ENCODE measurements around the gene SLC43A1. TPM values are rescaled to one million over a fixed set of nuclear protein-coding genes. Genes with fewer than 3 reads are reported as not detected.

The SLC43A1 gene
- polyA plus RNA-seq, 1 of the 3 experiments (the other 2 are of a cell fraction), result 4.4 TPM

DNA sequence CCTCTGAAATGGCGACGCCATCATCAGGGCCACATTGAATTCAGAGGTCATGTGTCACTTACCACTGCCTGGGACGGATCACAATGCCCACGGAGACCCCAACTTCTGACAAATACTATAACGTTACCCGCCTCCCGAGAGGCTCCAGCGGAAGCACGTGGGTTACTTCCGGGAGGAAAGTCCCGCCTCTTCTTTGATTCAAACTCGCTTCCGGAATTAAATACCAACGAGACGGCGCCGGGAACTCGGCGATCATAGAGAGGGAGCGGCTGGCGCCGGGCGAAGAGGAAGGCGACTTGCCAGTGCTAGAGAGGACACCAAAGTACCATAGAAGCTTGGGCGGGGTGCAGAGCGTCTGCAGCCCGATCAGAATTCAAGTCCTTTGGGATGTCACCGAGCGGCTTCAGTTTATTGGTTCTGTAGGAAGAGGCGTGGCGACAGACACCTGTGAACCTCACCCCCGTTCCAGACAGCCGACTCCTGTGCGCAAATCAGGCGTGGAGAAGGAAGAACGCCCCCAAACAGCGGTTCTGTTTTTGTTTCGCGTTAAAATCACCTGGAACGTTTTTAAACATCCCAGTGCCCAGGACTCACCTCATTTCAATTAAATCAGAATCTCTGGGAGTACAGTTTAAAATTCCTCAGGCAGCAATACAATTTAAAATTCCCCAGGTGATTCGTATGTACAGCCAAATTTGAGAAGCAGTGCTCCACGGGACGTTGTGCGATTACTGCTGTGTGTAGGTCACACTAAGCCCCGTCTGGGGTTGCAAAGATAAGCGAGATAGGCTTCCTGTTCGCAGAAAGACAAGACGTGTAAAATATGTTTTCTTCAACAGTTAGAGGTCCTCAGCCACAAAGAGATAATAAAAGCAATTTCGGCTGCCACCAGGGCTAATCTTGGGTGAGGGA is 15.3 kb upstream of the SLC43A1 start, which contains the start of gene TIMM10 (continued):
- TF ChIP-seq FOXJ3 (CRISPR knock-in tag; IDR thresholded peaks at IDR 0.05) (no peak), TCF12 (IDR thresholded peaks at IDR 0.05) (peak; percentile 42; the same call in 1 of the 2 replicates), FOXM1 (IDR thresholded peaks at IDR 0.05; ENCODE audit: low read depth) (no peak), NRF1 (IDR thresholded peaks at IDR 0.05; ENCODE audit: low read depth, low read length) (no peak), GABPA (IDR thresholded peaks at IDR 0.05; ENCODE audit: low read depth) (peak; percentile 93)
- TF ChIP-seq, protein P1, sequence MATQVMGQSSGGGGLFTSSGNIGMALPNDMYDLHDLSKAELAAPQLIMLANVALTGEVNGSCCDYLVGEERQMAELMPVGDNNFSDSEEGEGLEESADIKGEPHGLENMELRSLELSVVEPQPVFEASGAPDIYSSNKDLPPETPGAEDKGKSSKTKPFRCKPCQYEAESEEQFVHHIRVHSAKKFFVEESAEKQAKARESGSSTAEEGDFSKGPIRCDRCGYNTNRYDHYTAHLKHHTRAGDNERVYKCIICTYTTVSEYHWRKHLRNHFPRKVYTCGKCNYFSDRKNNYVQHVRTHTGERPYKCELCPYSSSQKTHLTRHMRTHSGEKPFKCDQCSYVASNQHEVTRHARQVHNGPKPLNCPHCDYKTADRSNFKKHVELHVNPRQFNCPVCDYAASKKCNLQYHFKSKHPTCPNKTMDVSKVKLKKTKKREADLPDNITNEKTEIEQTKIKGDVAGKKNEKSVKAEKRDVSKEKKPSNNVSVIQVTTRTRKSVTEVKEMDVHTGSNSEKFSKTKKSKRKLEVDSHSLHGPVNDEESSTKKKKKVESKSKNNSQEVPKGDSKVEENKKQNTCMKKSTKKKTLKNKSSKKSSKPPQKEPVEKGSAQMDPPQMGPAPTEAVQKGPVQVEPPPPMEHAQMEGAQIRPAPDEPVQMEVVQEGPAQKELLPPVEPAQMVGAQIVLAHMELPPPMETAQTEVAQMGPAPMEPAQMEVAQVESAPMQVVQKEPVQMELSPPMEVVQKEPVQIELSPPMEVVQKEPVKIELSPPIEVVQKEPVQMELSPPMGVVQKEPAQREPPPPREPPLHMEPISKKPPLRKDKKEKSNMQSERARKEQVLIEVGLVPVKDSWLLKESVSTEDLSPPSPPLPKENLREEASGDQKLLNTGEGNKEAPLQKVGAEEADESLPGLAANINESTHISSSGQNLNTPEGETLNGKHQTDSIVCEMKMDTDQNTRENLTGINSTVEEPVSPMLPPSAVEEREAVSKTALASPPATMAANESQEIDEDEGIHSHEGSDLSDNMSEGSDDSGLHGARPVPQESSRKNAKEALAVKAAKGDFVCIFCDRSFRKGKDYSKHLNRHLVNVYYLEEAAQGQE (IDR thresholded peaks at IDR 0.05; ENCODE audit: low read depth, low read length), result no peak
- TF ChIP-seq, protein P2, sequence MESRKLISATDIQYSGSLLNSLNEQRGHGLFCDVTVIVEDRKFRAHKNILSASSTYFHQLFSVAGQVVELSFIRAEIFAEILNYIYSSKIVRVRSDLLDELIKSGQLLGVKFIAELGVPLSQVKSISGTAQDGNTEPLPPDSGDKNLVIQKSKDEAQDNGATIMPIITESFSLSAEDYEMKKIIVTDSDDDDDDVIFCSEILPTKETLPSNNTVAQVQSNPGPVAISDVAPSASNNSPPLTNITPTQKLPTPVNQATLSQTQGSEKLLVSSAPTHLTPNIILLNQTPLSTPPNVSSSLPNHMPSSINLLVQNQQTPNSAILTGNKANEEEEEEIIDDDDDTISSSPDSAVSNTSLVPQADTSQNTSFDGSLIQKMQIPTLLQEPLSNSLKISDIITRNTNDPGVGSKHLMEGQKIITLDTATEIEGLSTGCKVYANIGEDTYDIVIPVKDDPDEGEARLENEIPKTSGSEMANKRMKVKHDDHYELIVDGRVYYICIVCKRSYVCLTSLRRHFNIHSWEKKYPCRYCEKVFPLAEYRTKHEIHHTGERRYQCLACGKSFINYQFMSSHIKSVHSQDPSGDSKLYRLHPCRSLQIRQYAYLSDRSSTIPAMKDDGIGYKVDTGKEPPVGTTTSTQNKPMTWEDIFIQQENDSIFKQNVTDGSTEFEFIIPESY (IDR thresholded peaks at IDR 0.05; ENCODE audit: borderline replicate concordance, low read depth), result peak; percentile 68; the same call in 1 of the 2 replicates

DNA sequence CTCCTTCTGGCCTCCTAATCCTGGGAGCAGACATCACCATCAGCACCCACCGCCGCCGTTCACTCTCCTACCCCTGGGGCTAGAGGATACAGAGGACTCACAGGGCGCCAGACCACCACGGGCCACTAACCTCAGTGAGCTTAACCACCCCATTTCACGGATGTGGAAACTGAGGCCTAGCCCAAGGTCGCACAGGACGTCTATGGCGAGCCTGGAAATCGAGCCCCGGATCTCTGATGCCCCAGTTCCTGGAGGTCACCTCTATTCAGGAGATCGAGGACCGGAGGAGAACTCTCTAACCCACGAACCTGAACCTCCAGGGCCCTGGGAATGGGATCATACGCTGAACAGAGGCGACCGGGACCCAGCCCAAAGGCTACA is 14.7 kb upstream of the SLC43A1 start:
- Histone ChIP-seq H3K27ac (ENCODE audit: low read depth in 2 of 2, low read length in 1 of 2) (peak overlapping the region; percentile 11 to 29; a peak in 3 of 4 replicates), H3K9me2 (no peaks in the 10 kb centered on the region), H2AFZ (ENCODE audit: low read depth) (peak overlapping the region; percentile 94), H3F3A (replicated peaks; ENCODE audit: insufficient read depth) (no peaks in the 10 kb centered on the region), H3K4me2 (peak overlapping the region; percentile 91), H3K36me3 (replicated peaks in 1 of 2; ENCODE audit: control insufficient read depth in 1 of 2, insufficient read depth in 2 of 2, low read length in 1 of 2) (peaks cover 0 to 12% of the 10 kb centered on the region in 2 experiments), H3K27me3 (ENCODE audit: insufficient read depth) (no peaks in the 10 kb centered on the region), H3K9ac (peak overlapping the region; percentile 82), H4K20me1 (ENCODE audit: insufficient read depth) (no peaks in the 10 kb centered on the region; the same call in 1 of the 2 replicates), H3K4me3 (ENCODE audit: low read depth in 2 of 2, low read length in 1 of 2) (peak overlapping the region; percentile 83 to 95), H3K4me1 (ENCODE audit: control insufficient read depth in 1 of 2, insufficient read depth in 2 of 2, low read depth in 1 of 2, low read length in 1 of 2) (peaks cover 0 to 9% of the 10 kb centered on the region in 2 experiments; a peak in 2 of 4 replicates), H3K79me2 (ENCODE audit: insufficient read depth) (peaks cover 26% of the 10 kb centered on the region), H3K9me3 (no peaks in the 10 kb centered on the region)
- 2% methylated on average over 8 of the region's 17 CpGs for WGBS (ENCODE audit: low lambda C conversion rate)
- POLR2A ChIA-PET, result interaction anchor here (1.0 kb wide), 1 partner anchor 36 kb away, joined by 3 read pairs; no protein-coding TSS in a partner anchor
- CTCF ChIA-PET, result interaction anchor here (1.6 to 14.1 kb wide), 6 partner anchors 14 to 180 kb away, joined by 3 to 517 read pairs (median 56); partner anchors contain the start of genes RTN4RL2, SLC43A1 and UBE2L6
- TF ChIP-seq RCOR1 (IDR thresholded peaks at IDR 0.05; ENCODE audit: low read length) (0 out of 2 replicates have a peak, but pooled peaks have one; percentile 41), RXRA (IDR thresholded peaks at IDR 0.05; ENCODE audit: borderline replicate concordance, low read depth) (no peak), SIN3A (IDR thresholded peaks at IDR 0.05; ENCODE audit: borderline replicate concordance, low read depth, low read length) (no peak)
- DNase-seq, result no peak

Data from SK-N-SH (cell line).